ENCODE results near the gene CEP78. TPM values are rescaled to one million over a fixed set of nuclear protein-coding genes. Genes with fewer than 3 reads are reported as not detected.
"Not testable (repeated sequence)": the region's sequence is repeated elsewhere in the genome, so short reads cannot be mapped to it uniquely, and the experiment has no call there.

The CEP78 gene
- polyA plus RNA-seq (ENCODE audit: insufficient read length in 3 of 3) = 10 to 100 TPM; 27.3 to 33.0 (median 30.6) TPM

GRCh38 chr9:78235762-78236550, at the start of gene CEP78:
CEP78 (plus strand) TSS chr9:78236075; CDS start chr9:78236351, 276 bp downstream.
- DNase-seq (ENCODE audit: low read depth in 3 of 3, low spot score in 2 of 3) = peak; percentile 79 to 86 (median 83)

- no peak for DNase-seq (ENCODE audit: low read depth in 3 of 3, low spot score in 2 of 3)
Measured at GRCh38 chr9:78187763-78188484, 48.0 kb upstream of the CEP78 start.

GRCh38 chr9:78188594-78188993, 47.3 kb upstream of the CEP78 start:
- no peak for DNase-seq (ENCODE audit: low read depth in 3 of 3, low spot score in 2 of 3)

- DNase-seq (ENCODE audit: low read depth in 3 of 3, low spot score in 2 of 3) = no peak
Measured at GRCh38 chr9:78189001-78189400, 46.9 kb upstream of the CEP78 start.

- DNase-seq (ENCODE audit: low read depth in 3 of 3, low spot score in 2 of 3) = no peak
Measured at GRCh38 chr9:78189461-78189860, 46.4 kb upstream of the CEP78 start.

GRCh38 chr9:78191931-78192330, 43.9 kb upstream of the CEP78 start:
- no peak for DNase-seq (ENCODE audit: low read depth in 3 of 3, low spot score in 2 of 3)

- no peak for DNase-seq (ENCODE audit: low read depth in 3 of 3, low spot score in 2 of 3)
Measured at GRCh38 chr9:78196258-78196657, 39.6 kb upstream of the CEP78 start.

GRCh38 chr9:78201158-78201777, 34.6 kb upstream of the CEP78 start:
- DNase-seq (ENCODE audit: low read depth in 3 of 3, low spot score in 2 of 3) = not testable (repeated sequence)

GRCh38 chr9:78207319-78207718, 28.6 kb upstream of the CEP78 start:
- no peak for DNase-seq (ENCODE audit: low read depth in 3 of 3, low spot score in 2 of 3)

GRCh38 chr9:78207901-78208300, 28.0 kb upstream of the CEP78 start:
- no peak for DNase-seq (ENCODE audit: low read depth in 3 of 3, low spot score in 2 of 3)

GRCh38 chr9:78209127-78209526, 26.7 kb upstream of the CEP78 start:
- no peak for DNase-seq (ENCODE audit: low read depth in 3 of 3, low spot score in 2 of 3)

GRCh38 chr9:78210841-78211301, 25.0 kb upstream of the CEP78 start:
- DNase-seq (ENCODE audit: low read depth in 3 of 3, low spot score in 2 of 3) = no peak

- DNase-seq (ENCODE audit: low read depth in 3 of 3, low spot score in 2 of 3) = no peak
Measured at GRCh38 chr9:78212868-78213267, 23.0 kb upstream of the CEP78 start.

- no peak for DNase-seq (ENCODE audit: low read depth in 3 of 3, low spot score in 2 of 3)
Measured at GRCh38 chr9:78213712-78214111, 22.2 kb upstream of the CEP78 start.

GRCh38 chr9:78214492-78214891, 21.4 kb upstream of the CEP78 start:
- no peak for DNase-seq (ENCODE audit: low read depth in 3 of 3, low spot score in 2 of 3)

GRCh38 chr9:78215706-78216105, 20.2 kb upstream of the CEP78 start:
- no peak for DNase-seq (ENCODE audit: low read depth in 3 of 3, low spot score in 2 of 3)

- DNase-seq (ENCODE audit: low read depth in 3 of 3, low spot score in 2 of 3) = no peak
Measured at GRCh38 chr9:78218890-78219289, 17.0 kb upstream of the CEP78 start.

GRCh38 chr9:78221425-78221824, 14.4 kb upstream of the CEP78 start:
- no peak for DNase-seq (ENCODE audit: low read depth in 3 of 3, low spot score in 2 of 3)

GRCh38 chr9:78221841-78222240, 14.0 kb upstream of the CEP78 start:
- DNase-seq (ENCODE audit: low read depth in 3 of 3, low spot score in 2 of 3) = not testable (repeated sequence)

- no peak for DNase-seq (ENCODE audit: low read depth in 3 of 3, low spot score in 2 of 3)
Measured at GRCh38 chr9:78230761-78231160, 5.1 kb upstream of the CEP78 start.

- not testable (repeated sequence) for DNase-seq (ENCODE audit: low read depth in 3 of 3, low spot score in 2 of 3)
Measured at GRCh38 chr9:78232471-78232870, 3.4 kb upstream of the CEP78 start.
